Stimulated activated CD8-positive, alpha-beta memory T cell treated with anti-CD3 and anti-CD28 coated beads, Interleukin-15, amount 100 ng/mL, for 24 hours (primary cell): Measurements from ENCODE around the gene CNIH4.
"Not testable (repeated sequence)": the region's sequence is repeated elsewhere in the genome, so short reads cannot be mapped to it uniquely, and the experiment has no call there.

Experiments
- DNase-seq: peaks from one replicate; pipeline ENCODE4 v3.0.0-alpha.2; 2020; ENCODE audit warnings: low read depth

The CNIH4 gene

DNA sequence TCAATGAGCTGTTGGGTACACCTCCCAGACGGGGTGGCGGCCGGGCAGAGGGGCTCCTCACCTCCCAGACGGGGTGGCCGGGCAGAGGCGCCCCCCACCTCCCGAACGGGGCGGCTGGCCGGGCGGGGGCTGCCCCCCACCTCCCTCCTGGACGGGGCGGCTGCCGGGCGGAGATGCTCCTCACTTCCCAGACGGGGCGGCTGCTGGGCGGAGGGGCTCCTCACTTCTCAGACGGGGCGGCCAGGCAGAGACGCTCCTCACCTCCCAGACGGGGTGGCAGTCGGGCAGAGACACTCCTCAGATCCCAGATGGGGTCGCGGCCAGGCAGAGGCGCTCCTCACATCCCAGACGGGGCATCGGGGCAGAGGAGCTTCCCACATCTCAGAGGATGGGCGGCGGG lies 7.0 kb upstream of the CNIH4 start:
- DNase-seq: not testable (repeated sequence)

DNA sequence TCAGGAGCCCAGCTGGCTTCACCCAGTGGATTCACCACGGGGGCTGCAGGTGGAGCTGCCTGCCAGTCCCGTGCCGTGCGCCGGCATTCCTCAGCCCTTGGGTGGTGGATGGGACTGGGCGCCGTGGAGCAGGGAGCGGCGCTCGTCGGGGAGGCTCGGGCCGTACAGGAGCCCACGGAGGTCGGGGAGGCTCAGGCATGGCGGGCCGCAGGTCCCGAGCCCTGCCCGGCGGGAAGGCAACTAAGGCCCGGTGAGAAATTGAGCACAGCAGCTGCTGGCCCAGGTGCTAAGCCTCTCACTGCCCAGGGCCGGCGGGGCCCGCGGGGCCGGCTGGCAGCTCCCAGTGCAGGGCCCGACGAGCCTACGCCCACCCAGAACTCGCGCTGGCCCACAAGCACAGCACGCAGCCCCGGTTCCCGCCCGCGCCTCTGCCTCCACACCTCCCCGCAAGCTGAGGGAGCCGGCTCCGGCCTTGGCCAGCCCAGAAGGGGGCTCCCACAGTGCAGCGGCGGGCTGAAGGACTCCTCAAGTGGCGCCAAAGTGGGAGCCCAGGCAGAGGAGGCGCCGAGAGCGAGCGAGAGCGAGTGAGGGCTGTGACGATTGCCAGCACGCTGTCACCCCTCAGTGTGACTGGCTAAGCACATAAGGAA lies 4.1 kb upstream of the CNIH4 start:
- not testable (repeated sequence) for DNase-seq

DNA sequence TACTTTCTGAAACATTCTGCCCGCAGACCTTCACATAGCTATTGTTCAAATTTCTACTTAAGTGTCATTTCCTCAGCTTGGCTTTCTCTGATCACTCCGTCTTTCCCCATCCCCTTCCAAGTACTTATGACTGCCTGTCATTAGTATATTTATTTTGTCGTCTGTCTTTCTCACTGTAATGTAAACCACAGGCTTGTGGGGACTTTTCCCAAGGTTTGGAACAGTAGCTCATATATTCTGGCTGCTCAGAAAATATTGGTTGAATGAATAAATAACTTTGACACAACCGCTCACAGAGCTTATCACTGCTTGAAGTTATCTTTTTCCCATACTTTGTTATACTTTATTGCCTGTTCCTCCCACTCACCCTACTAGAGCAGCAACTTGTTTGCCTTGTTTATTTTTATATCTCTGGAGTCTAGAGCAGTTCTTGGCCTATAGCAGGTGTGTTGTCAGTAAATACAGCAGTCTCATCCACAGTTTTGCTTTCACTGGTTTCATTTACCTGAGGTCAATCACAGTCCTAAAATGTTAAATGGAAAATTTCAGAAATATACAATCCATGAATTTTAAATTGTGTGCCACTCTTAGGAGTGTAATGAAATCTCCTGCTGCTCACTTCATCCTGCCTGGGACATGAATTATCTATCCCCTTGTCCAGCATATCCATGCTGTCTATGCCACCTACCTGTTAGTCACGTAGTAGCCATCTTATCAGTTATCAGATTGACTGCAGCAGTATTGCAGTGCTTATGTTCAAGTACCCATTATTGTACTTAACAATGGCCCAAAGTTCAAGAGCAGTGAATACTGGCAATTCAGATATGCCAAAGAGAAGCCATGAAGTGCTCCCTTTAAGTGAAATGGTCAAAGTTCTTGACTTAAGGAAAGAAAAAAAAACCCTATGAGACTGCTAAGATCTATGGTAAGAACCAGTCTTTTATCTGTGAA lies 2.4 kb upstream of the CNIH4 start:
- no peak for DNase-seq

DNA sequence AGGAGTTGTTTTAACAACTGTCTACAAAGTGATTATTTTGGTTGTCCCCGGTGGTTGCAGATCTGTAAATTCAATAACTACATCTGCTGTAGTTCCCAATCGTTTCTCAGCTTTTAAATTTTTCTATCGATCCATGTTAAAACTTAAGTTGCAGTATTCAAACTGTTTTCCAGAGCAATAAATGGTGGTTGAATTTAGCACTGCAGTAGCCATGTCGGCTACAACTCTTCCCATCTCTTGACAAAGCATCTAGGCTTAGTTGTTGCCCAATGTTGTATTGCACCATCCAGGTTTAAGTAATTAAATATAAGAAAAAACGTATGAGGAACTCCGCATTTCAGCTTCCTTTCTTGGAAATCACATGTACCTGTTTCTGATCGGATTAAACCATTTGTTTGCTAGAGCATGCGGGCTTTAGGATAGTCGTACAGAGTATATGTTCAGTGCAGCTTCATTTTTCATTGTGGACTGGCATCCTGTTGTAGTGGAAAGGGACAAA lies 996 bp downstream of the CNIH4 start:
- DNase-seq: no peak

GRCh38 chr1:224358237-224358636 lies 1.6 kb downstream of the CNIH4 start:
- no peak for DNase-seq

GRCh38 chr1:224359207-224359606 lies 2.5 kb downstream of the CNIH4 start:
- no peak for DNase-seq

GRCh38 chr1:224368409-224368808 lies 11.7 kb downstream of the CNIH4 start:
- no peak for DNase-seq

GRCh38 chr1:224373008-224373590 lies 16.4 kb downstream of the CNIH4 start:
- DNase-seq: no peak

- DNase-seq: no peak
These were observed 18.4 kb downstream of the CNIH4 start for GRCh38 chr1:224375059-224375458.

DNA sequence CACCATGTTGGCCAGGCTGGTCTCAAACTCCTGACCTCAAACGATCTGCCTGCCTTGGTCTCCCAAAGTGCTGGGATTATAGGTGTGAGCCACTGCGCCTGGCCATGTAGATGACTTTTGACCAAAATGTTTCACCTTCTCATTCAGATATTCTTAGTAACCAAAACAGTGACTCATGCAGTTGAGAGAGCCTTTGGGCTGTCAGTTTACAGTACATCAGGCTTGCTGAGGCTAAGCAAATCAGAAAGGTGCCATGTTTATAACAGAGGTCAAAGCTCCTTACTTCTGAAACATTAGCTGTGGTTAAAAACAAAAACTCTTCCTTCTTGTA lies 21.0 kb downstream of the CNIH4 start:
- no peak for DNase-seq

- no peak for DNase-seq
These were observed 22.4 kb downstream of the CNIH4 start for GRCh38 chr1:224378855-224379631.

GRCh38 chr1:224380003-224380402 lies 23.3 kb downstream of the CNIH4 start:
- DNase-seq: no peak

- no peak for DNase-seq
These were observed 25.3 kb downstream of the CNIH4 start for GRCh38 chr1:224381880-224382548.

- no peak for DNase-seq
These were observed 26.5 kb downstream of the CNIH4 start for GRCh38 chr1:224383218-224383617.

- DNase-seq: no peak
These were observed 30.7 kb downstream of the CNIH4 start for GRCh38 chr1:224387302-224387912.

- no peak for DNase-seq
These were observed 31.3 kb downstream of the CNIH4 start for GRCh38 chr1:224387943-224388342.

- no peak for DNase-seq
These were observed 33.8 kb downstream of the CNIH4 start for GRCh38 chr1:224390517-224390916.

- no peak for DNase-seq
These were observed 36.0 kb downstream of the CNIH4 start for GRCh38 chr1:224392411-224393249.

GRCh38 chr1:224393294-224393693 lies 36.6 kb downstream of the CNIH4 start:
- DNase-seq: no peak

GRCh38 chr1:224399887-224400286 lies 43.2 kb downstream of the CNIH4 start:
- DNase-seq: no peak
